Adrenal gland (tissue), 12 donors: ENCODE results near the gene CPED1. TPM values are rescaled to one million over a fixed set of nuclear protein-coding genes. Genes with fewer than 3 reads are reported as not detected.

Source experiments
- DNase-seq, 7 donors: peaks; one replicate each; pipeline ENCODE4 v3.0.0-alpha.2; 2019 to 2020
- H3K27ac ChIP-seq, 5 donors: fragments of 200-600 bp; sonication (generic) in 4 of 5; 1 replicate in 3 of 5; 2 replicates in 2 of 5; pipeline versions ENCODE4 v1.5.1 to v1.8.0; 2016 to 2020; ENCODE audit warnings: mild to moderate bottlenecking in 1 of 5
- H3K27me3 ChIP-seq: fragments of 200-600 bp; 2 replicates; pipeline ENCODE4 v1.8.0; 2021
- H3K36me3 ChIP-seq, 2 donors: fragments of 200-600 bp; replicated peaks in 1 of 2; 1 replicate in 1 of 2; 2 replicates in 1 of 2; pipeline versions ENCODE4 v1.5.1 to v1.8.0; 2018 to 2022
- H3K4me1 ChIP-seq, 2 donors: fragments of 200-600 bp; replicated peaks in 1 of 2; 1 replicate in 1 of 2; 2 replicates in 1 of 2; pipeline versions ENCODE4 v1.5.1 to v1.8.0; 2018 to 2021
- H3K4me3 ChIP-seq, 4 donors: fragments of 200-600 bp; sonication (generic) in 3 of 4; one replicate each; pipeline ENCODE4 v1.5.1; 2016 to 2018
- H3K9me3 ChIP-seq, 3 donors: fragments of 200-600 bp; sonication (generic) in 1 of 3; replicated peaks in 1 of 3; 1 replicate in 2 of 3; 2 replicates in 1 of 3; pipeline versions ENCODE4 v1.5.1 to v1.8.0; 2016 to 2021
- CTCF ChIP-seq, 6 experiments: fragments of 450-650 bp in 4 of 6; fragments of 200-600 bp in 2 of 6; sonication (generic) in 1 of 6; IDR thresholded peaks; 1 replicate in 5 of 6; 2 replicates in 1 of 6; pipeline versions ENCODE4 v1.5.1 to v1.8.0; 2016 to 2021; ENCODE audit warnings: antibody characterized with exemption in 6 of 6, mild to moderate bottlenecking in 2 of 6, moderate library complexity in 1 of 6
- POLR2A ChIP-seq, 2 donors: fragments of 450-650 bp; IDR thresholded peaks; one replicate each; pipeline ENCODE4 v1.6.1; 2017; ENCODE audit warnings: antibody characterized with exemption in 2 of 2, mild to moderate bottlenecking in 2 of 2, moderate library complexity in 1 of 2
- WGBS, 4 donors: extraction: QIAGEN DNeasy Blood & Tissue Kit in 2 of 4; methylation state at CpG; one replicate each; pipeline versions ENCODE4 v1.1.5 to v1.1.7; 2013 to 2017; 5-methylcytosine and 5-hydroxymethylcytosine counted together
- intact Hi-C, 2 donors: fragments of 100-400 bp; cut with DNase I; formaldehyde crosslinking; loops; one replicate each; pipeline versions ENCODE4 v1.14.1 to v1.15.0; 2022 to 2023
- polyA plus RNA-seq, 3 donors: library from polyadenylated mRNA; stranded (reverse); fragments of 200-250 nt in 2 of 3; fragments of 350-450 nt in 1 of 3; fragmentation: Illumina TruSeq in 1 of 3; extraction: RNeasy Lipid Tissue Mini Kit (QIAGEN cat#74804) in 1 of 3; gene quantifications; one replicate each; pipeline ENCODE4 v1.2.3, GENCODE V29; 2013 to 2014
- total RNA-seq, 9 donors: library from RNA; depleted of rRNA in 4 of 9; stranded (reverse); fragments of >200 nt in 4 of 9; fragments of 120-200 nt in 1 of 9; fragmentation: NEBNext Ultra II Directional in 1 of 9; extraction: Animal tissue kit (Norgen Biotek cat#: 25700) in 1 of 9; gene quantifications; one replicate each; pipeline versions ENCODE4 v1.1.0 to v1.2.4, GENCODE V29; 2013 to 2023
- donor health status: healthy with polysubstance abuse.
- donor health status: Bipolar disorder and iron deficiency.
- donor health status: DM: yes; HTN: yes; CAD: no.
- donor health status: DM: no; HTN: no; CAD: no.
- donor health status: DM: no; HTN: no; CAD: no.
- donor health status: DM: yes; HTN: yes; CAD: no.

Gene CPED1
- total and polyA plus RNA-seq, 12 donors = 5.2 to 72.2 (median 40.7) TPM

DNA sequence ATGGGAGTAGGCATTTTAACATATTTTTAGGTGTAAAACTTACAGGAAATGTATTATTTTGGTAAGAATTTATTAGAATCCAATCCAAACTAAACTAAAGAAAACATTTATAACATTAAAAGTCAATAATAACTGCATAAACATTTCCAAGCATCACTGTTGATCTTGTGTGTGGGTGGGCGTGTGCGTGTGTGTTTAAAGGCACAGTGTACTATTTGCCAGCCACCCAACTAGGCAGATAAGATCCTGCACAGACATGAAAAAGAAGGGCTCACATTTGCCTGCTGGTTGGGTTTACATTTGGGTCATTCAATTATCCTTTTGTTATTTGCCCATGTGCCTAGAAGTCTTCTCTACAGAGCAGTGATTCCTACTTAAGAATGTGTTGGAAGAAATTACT lies 309.3 kb downstream of the CPED1 start:
- Histone ChIP-seq H3K4me1 (no peaks in the 10 kb centered on the region), H3K9me3 (no peaks in the 10 kb centered on the region)
- 72 to 79% (median 77%) methylated on average over 2 of the region's 2 CpGs for WGBS, 4 donors

GRCh38 chr7:121298831-121299239 lies 310.3 kb downstream of the CPED1 start:
- Histone ChIP-seq H3K4me1 (no peaks in the 10 kb centered on the region), H3K27ac (no peak overlapping the region), H3K9me3 (no peaks in the 10 kb centered on the region), H3K36me3 (no peaks in the 10 kb centered on the region), H3K4me3 (no peak overlapping the region), H3K27me3 (no peaks in the 10 kb centered on the region)
- intact Hi-C loops = no loop called here
- DNase-seq = no peak
- no peak for TF ChIP-seq CTCF (IDR thresholded peaks at IDR 0.05)
- no peak for TF ChIP-seq POLR2A (IDR thresholded peaks at IDR 0.05)
- 57 to 66% (median 64%) methylated on average over 2 of the region's 2 CpGs for WGBS, 4 donors

More for the DNA sequence above, 309.3 kb downstream of the CPED1 start:
- TF ChIP-seq POLR2A (IDR thresholded peaks at IDR 0.05) (no peak), CTCF (IDR thresholded peaks at IDR 0.05) (no peak)
- no peak for DNase-seq
- no peaks in the 10 kb centered on the region for H3K27me3 ChIP-seq
- intact Hi-C loops = no loop called here
- H3K27ac ChIP-seq = no peak overlapping the region
- H3K4me3 ChIP-seq = no peak overlapping the region
- no peaks in the 10 kb centered on the region for H3K36me3 ChIP-seq

DNA sequence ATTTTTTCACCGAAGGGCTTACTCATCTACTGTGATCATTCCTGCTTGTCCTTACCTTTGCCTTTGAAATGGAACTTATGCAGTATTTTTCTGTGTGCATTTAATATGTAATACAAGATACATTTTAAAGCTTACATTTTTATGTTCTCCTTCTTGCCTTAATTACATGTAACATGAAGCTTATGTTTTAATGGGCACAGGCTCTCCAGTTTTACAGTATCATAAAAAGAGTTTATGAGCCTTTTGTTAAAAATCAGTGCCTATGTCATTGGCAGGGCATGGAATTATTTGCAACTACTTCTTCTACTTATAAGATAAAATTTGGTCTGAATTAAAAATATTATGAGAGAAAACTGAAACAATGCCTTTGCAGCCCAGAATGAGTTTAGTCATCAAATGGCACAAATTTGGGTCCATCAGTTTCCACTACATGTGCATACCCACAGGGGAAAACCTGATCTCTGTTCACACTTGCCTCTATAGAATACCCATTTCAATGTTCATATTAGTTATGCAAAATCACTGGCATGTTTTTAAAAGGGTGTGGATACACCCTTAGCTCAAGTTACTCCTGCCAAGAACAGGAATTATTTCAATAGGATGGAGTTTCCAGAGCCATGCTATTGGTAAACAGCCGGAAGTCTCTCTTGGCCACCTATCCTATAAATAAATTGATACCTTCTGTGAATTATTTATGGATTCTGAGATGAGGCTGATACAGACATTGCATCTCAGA lies 312.3 kb downstream of the CPED1 start:
- H3K36me3 ChIP-seq = no peaks in the 10 kb centered on the region
- WGBS, 4 donors = 94 to 98% (median 95%) methylated on average over 2 of the region's 2 CpGs
- no peak overlapping the region for H3K4me3 ChIP-seq
- H3K4me1 ChIP-seq = no peaks in the 10 kb centered on the region
- no peaks in the 10 kb centered on the region for H3K27me3 ChIP-seq
- intact Hi-C loops = no loop called here
- H3K9me3 ChIP-seq = no peaks in the 10 kb centered on the region
- TF ChIP-seq CTCF (IDR thresholded peaks at IDR 0.05) = no peak
- TF ChIP-seq POLR2A (IDR thresholded peaks at IDR 0.05) = no peak
- no peak overlapping the region for H3K27ac ChIP-seq
- no peak for DNase-seq

DNA sequence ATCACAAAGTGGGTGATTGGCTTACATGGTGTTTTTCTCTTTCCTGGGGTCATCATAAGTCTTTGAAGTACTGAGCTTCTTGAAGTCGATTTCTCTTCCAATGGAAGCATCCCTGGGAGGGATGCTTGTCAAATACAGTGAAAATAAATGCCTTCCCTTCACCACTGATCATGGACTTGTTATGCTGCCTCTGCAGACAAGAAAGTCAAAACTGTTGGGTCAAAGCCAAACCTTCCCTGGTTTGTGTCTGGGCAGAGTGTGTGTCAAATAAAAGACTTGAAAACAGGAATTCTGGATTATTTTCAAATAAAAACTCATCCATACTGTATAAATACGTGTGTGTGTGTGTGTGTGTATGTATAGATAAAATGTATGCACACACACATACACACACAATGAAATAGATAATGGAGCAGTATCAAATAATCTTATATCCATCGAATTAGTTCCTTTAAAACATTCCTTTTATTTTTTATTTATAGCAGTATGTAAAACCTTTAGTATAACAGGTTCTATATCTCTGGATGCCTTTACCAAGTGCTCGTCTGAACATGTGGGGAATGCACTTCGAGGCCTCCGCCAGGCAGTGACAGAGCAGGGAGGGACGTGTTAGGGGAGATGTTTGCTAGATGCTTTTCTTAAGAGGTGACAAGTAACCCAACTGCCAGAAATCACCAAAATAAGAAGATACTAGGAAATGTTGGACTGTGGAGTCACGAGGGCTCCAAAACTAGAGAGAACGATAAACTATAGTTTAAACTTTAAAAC lies 313.1 kb downstream of the CPED1 start:
- no peaks in the 10 kb centered on the region for H3K9me3 ChIP-seq
- no peaks in the 10 kb centered on the region for H3K4me1 ChIP-seq
- TF ChIP-seq POLR2A (IDR thresholded peaks at IDR 0.05) = no peak
- no peak for TF ChIP-seq CTCF (IDR thresholded peaks at IDR 0.05)
- H3K27ac ChIP-seq = no peak overlapping the region
- no peak for DNase-seq
- whole genome bisulfite sequencing, 4 donors = 78 to 84% (median 79%) methylated on average over 9 of the region's 9 CpGs
- no peak overlapping the region for H3K4me3 ChIP-seq
- no peaks in the 10 kb centered on the region for H3K36me3 ChIP-seq
- intact Hi-C loops = no loop called here
- H3K27me3 ChIP-seq = no peaks in the 10 kb centered on the region
